ENCODE measurements around the gene KIFC3.

KIFC3 gene

DNA sequence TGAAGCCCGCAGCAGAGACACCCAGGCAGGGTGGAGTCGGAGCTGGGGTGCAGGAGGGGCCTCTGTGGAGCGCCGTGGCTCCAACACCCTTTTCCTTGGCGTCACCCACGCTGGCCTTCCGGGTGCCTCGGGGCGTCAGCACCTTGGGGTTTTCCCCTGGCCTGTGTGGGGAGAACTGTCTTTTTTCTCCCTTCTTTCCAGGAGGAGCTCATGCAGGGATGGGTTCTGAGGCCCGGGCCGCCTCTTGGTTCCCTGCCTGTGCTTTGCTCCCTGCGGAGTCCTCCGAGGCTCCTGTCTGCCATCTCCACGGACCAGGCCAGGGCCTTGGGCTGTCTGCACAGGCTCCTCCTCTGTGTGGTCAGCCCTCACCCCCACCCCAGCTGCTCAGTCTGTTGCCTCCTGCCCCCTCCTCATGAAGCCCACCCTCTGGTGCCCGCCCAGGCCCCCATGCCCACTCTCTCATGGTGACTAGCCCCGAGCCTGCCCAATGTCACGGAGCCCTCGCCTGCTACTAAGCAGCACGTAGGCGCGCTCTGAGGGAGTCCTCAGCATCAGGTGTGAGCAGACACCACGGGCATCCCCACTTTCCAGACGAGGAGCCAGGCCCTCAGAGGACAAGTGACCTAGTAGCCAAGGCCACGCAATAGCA lies 61.7 kb downstream of the KIFC3 start:
- Histone ChIP-seq H3K4me1 (ENCODE audit: insufficient read depth, low read length) (peaks cover 5% of the 10 kb centered on the region; the same call in 1 of the 2 replicates), H3K9me3 (ENCODE audit: insufficient read depth, low read depth, low read length) (no peaks in the 10 kb centered on the region), H3K4me3 (ENCODE audit: low read length) (no peak overlapping the region), H3K9ac (ENCODE audit: low read depth, low read length) (no peak overlapping the region), H3K27me3 (ENCODE audit: insufficient read depth, low read length) (no peaks in the 10 kb centered on the region), H3K27ac (ENCODE audit: low read depth, low read length) (no peak overlapping the region), H3K36me3 (ENCODE audit: insufficient read depth, low read length) (peaks cover 24% of the 10 kb centered on the region; the same call in 1 of the 2 replicates)
- WGBS = 92% methylated on average over 24 of the region's 24 CpGs

DNA sequence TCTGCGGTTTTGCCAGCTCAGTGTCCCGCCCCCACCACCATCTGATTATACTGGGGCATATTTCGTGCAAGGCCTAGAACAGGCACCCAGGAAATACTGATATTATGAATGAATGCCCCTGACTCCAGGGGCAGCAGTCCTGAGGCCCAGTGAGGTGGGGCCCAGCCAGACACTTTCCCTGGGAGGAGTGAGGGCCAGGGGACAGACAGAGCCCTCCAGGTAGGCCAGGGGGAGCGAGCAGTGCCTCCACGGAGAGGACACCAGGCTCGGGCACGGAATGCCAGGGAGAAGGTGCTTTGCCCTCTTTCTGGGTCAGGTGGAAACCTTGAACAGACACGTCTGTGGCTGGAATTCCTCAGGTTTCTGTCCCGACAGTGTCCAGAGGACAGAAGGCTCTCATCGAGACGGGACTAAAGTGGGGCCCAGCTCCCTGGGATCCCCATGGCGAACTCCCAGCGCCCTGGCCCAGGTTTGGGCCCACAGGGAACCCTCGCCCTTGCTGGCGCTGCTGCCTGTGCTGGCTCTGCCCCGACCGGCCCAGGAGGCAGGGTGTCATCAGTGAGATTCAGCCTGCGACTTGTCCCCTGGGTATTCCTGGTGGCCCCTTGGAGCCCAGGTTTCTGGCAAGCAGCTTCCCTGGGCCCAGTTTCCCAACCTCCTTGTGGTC lies 62.4 kb downstream of the KIFC3 start:
- Histone ChIP-seq H3K36me3 (ENCODE audit: insufficient read depth, low read length) (peaks cover 24% of the 10 kb centered on the region; the same call in 1 of the 2 replicates), H3K27me3 (ENCODE audit: insufficient read depth, low read length) (no peaks in the 10 kb centered on the region), H3K9me3 (ENCODE audit: insufficient read depth, low read depth, low read length) (no peaks in the 10 kb centered on the region), H3K4me3 (ENCODE audit: low read length) (no peak overlapping the region), H3K9ac (ENCODE audit: low read depth, low read length) (no peak overlapping the region), H3K4me1 (ENCODE audit: insufficient read depth, low read length) (peaks cover 5% of the 10 kb centered on the region; the same call in 1 of the 2 replicates), H3K27ac (ENCODE audit: low read depth, low read length) (no peak overlapping the region)
- WGBS = 94% methylated on average over 18 of the region's 18 CpGs

DNA sequence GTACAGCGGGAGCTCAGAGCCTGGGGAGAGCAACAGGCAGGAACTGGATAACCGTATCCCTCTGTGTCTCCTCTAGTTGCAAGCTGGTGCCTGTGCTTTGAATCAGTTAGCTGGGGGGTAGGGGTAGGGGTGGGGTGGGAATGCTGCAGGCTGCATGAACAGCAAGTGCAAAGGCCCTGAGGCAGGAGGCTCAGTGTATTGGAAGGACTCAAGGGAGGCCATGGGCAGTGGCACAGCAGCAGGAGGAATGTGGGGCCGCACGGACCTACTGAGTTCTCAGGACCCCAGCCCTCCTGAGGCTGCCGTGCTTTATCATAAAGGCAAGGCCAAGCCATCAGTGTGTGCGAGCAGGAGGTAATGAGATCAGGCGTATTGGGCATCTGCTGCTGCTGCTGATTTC lies 63.4 kb downstream of the KIFC3 start:
- no peaks in the 10 kb centered on the region for H3K27me3 ChIP-seq (ENCODE audit: insufficient read depth, low read length)
- H3K4me1 ChIP-seq (ENCODE audit: insufficient read depth, low read length) = peaks cover 5% of the 10 kb centered on the region; the same call in 1 of the 2 replicates
- H3K4me3 ChIP-seq (ENCODE audit: low read length) = no peak overlapping the region
- H3K9me3 ChIP-seq (ENCODE audit: insufficient read depth, low read depth, low read length) = no peaks in the 10 kb centered on the region
- WGBS = 94% methylated on average over 7 of the region's 7 CpGs
- no peak overlapping the region for H3K9ac ChIP-seq (ENCODE audit: low read depth, low read length)
- peaks cover 24% of the 10 kb centered on the region; the same call in 1 of the 2 replicates for H3K36me3 ChIP-seq (ENCODE audit: insufficient read depth, low read length)
- no peak overlapping the region for H3K27ac ChIP-seq (ENCODE audit: low read depth, low read length)

DNA sequence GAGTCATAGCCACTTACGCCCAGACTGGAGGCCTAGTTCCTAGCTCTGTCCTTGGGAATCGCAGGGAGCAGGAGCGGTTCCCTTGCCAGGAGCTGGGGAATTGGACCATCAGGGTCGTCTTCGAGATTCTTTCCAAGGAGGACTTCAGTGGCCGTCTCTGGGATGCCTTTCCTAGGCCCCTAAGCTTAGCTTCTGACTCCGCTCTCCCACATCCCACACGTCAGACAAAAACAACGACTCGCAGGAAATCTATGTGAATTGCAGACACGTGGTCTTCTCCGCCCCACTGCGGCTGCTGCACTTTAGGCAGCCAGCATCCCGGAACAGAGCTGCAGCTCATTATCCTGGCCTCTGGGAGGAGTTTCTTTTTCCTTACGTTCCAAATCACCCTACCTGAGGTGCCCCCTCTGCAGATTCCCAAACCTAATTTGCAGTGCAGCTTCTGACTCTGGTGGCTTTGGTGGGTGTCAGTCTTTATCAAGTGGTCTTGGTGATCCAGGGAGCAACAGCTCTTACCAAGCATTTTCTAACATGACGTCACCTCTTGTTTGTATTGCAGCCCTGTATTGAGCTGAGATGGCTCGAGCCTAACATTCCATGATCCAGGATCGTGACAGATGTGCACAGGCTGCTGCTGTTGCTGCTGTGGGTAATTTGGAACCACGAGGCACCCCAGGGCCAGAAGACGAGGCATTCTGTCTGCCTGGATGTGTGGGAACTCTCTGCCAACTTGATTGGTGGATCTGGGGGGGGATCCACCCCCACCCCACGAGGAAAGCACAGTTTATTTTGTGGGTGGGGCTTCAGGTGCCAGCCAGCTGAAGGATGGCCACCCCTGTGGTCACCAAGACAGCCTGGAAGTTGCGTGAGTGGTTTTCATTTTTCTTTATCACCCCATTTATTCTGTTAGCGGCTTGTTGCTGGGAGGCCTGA lies 65.6 kb downstream of the KIFC3 start:
- no peaks in the 10 kb centered on the region for H3K27me3 ChIP-seq (ENCODE audit: insufficient read depth, low read length)
- peak overlapping the region; percentile 86 for H3K4me3 ChIP-seq (ENCODE audit: low read length)
- no peak overlapping the region for H3K27ac ChIP-seq (ENCODE audit: low read depth, low read length)
- WGBS = 34% methylated on average over 22 of the region's 23 CpGs
- peaks cover 17% of the 10 kb centered on the region; the same call in 1 of the 2 replicates for H3K36me3 ChIP-seq (ENCODE audit: insufficient read depth, low read length)
- H3K4me1 ChIP-seq (ENCODE audit: insufficient read depth, low read length) = peaks cover 5% of the 10 kb centered on the region; the same call in 1 of the 2 replicates
- peak overlapping the region; percentile 65 for H3K9ac ChIP-seq (ENCODE audit: low read depth, low read length)
- no peaks in the 10 kb centered on the region for H3K9me3 ChIP-seq (ENCODE audit: insufficient read depth, low read depth, low read length)

DNA sequence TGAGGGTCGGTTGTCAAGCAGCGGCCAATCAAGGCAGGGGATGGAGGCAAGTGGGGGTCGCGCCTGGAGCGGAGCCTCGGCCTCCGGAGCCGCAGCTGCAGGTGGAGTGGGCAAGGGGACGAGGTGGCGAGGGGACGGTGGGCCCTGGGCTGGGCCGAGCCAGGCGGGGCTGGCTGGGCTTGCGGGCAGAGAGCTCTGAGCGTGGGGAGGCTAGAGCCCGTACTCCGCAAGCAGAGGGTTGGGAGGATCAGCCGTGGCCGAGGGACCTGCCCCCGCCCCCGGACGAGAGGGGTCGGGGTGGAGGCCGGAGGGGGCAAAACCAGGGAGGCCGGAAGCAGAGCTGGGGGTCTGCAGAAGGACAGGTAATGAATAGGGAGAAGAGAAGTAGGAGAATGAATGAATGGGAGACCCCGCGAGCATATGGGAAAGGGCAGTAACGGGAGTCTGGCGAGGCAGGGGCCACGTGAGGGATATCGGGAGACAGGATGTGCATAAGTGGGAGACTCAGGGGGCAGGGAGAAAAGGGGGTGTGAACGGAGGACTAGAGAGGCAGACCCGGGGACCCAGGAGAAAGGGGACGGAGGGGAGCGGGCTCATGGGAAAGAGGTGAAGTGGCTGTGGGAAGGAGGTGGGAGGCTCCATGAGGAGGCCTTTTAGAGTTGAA lies 66.4 kb downstream of the KIFC3 start, which contains the start of gene KATNB1:
KATNB1 (plus strand) TSS at position 16 of the 664 bp plus-strand sequence. CDS start 1,474 bp downstream, outside the sequence.
- WGBS = 2% methylated on average over 35 of the region's 35 CpGs
- Histone ChIP-seq H3K27me3 (ENCODE audit: insufficient read depth, low read length) (no peaks in the 10 kb centered on the region), H3K36me3 (ENCODE audit: insufficient read depth, low read length) (peaks cover 10% of the 10 kb centered on the region; the same call in 1 of the 2 replicates), H3K9me3 (ENCODE audit: insufficient read depth, low read depth, low read length) (no peaks in the 10 kb centered on the region), H3K4me1 (ENCODE audit: insufficient read depth, low read length) (peaks cover 5% of the 10 kb centered on the region; the same call in 1 of the 2 replicates), H3K9ac (ENCODE audit: low read depth, low read length) (peak within 1 kb of the TSS; percentile 94), H3K4me3 (ENCODE audit: low read length) (peak within 1 kb of the TSS; percentile 86), H3K27ac (ENCODE audit: low read depth, low read length) (peak within 1 kb of the TSS; percentile 93)

DNA sequence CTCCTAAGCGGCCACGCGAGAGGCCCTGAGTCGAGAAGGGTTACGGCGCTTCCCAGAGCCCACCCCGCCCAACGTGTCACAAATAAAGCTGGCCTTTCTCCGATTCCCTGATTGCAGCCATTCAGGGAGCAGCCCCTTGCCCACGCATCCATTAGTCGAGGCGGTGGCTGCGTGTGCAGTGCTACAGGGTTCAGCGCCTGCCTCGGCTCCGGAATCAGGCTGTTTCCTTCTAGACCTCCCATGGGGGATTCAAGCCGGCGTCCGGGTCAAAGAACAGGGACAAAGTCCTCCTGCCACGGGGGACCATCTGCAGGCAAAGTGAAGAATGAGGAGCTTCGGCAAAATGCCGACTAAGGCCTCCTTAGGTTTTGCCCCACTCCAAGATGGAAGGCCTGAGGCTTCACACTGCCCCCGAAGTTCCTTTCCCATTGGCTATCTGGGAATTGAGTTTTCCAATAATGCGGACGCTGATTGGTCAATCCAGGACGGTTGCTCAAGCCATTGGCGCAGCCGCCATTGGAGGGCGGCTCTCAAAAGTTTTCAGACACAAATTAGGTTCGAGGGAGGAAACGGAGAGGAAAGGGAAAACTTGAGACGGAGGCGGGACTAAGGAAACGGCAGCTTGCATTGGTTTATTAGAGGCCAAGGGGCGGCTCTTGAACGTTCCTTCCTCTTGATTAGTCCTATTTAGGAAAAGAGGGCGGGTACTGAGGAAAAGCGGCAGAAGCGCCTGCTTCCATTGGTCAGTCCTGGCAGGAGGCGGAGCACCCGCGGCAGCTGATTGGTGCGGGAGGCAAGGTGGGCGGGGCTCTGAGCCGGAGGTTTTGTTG lies 67.2 kb downstream of the KIFC3 start:
- H3K27ac ChIP-seq (ENCODE audit: low read depth, low read length) = peak overlapping the region; percentile 93
- peak overlapping the region; percentile 94 for H3K9ac ChIP-seq (ENCODE audit: low read depth, low read length)
- H3K27me3 ChIP-seq (ENCODE audit: insufficient read depth, low read length) = no peaks in the 10 kb centered on the region
- 2% methylated on average over 45 of the region's 45 CpGs for WGBS
- no peaks in the 10 kb centered on the region for H3K9me3 ChIP-seq (ENCODE audit: insufficient read depth, low read depth, low read length)
- H3K4me3 ChIP-seq (ENCODE audit: low read length) = peak overlapping the region; percentile 86
- peaks cover 5% of the 10 kb centered on the region; the same call in 1 of the 2 replicates for H3K4me1 ChIP-seq (ENCODE audit: insufficient read depth, low read length)
- H3K36me3 ChIP-seq (ENCODE audit: insufficient read depth, low read length) = peaks cover 9% of the 10 kb centered on the region; the same call in 1 of the 2 replicates

DNA sequence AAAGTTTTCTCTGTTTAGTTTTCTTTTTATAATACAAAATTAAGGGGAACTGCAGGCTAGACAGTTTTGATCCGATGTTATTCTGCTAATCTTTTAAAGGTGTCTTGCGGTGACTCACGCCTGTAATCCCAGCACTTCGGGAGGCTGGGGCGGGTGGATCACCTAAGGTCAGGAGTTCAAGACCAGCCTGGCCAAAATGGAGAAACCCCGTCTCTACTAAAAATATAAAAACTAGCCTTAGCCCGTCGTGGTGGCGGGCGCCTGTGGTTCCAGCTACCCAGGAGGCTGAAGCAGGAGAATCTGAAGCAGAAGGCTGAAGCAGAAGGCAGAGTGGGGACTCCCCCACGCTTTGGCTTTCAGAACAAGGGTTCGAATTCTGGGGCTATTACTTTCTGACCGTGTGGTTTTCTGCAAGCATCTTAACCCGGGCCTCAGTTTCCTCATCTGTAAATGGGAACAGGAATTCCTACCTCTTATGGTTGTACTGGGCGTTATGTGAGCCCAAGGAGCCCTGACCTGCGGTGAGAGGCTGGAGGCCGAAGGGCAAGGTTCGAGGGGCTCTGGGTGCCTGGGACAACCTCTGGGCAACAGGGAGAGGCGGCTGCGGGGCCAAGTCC lies 67.9 kb downstream of the KIFC3 start:
- H3K9ac ChIP-seq (ENCODE audit: low read depth, low read length) = peak overlapping the region; percentile 94

DNA sequence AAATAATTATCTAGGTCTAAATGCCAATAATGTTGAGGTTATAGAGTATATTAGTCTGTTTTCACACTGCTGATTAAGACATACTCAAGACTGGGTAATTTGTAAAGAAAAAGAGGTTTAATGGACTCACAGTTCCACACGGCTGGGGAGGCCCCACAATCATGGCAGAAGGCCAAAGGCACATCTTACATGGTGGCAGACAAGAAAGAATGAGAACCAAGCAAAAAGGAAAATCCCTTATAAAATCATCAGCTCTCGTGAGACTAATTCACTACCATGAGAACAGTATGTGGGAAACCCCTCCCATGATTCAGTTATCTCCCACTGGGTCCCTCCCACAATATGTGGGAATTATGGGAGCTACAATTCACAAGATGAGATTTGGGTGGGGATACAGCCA lies 69.6 kb downstream of the KIFC3 start:
- peaks cover 7% of the 10 kb centered on the region; the same call in 1 of the 2 replicates for H3K36me3 ChIP-seq (ENCODE audit: insufficient read depth, low read length)
- WGBS = 96% methylated on average over 2 of the region's 2 CpGs
- H3K9ac ChIP-seq (ENCODE audit: low read depth, low read length) = no peak overlapping the region
- H3K27ac ChIP-seq (ENCODE audit: low read depth, low read length) = no peak overlapping the region
- no peaks in the 10 kb centered on the region for H3K9me3 ChIP-seq (ENCODE audit: insufficient read depth, low read depth, low read length)
- peaks cover 5% of the 10 kb centered on the region; the same call in 1 of the 2 replicates for H3K4me1 ChIP-seq (ENCODE audit: insufficient read depth, low read length)
- H3K27me3 ChIP-seq (ENCODE audit: insufficient read depth, low read length) = no peaks in the 10 kb centered on the region
- H3K4me3 ChIP-seq (ENCODE audit: low read length) = no peak overlapping the region

More for the DNA sequence above, 67.9 kb downstream of the KIFC3 start:
- Histone ChIP-seq H3K9me3 (ENCODE audit: insufficient read depth, low read depth, low read length) (no peaks in the 10 kb centered on the region), H3K36me3 (ENCODE audit: insufficient read depth, low read length) (peaks cover 9% of the 10 kb centered on the region; the same call in 1 of the 2 replicates), H3K4me3 (ENCODE audit: low read length) (peak overlapping the region; percentile 86), H3K4me1 (ENCODE audit: insufficient read depth, low read length) (peaks cover 5% of the 10 kb centered on the region; the same call in 1 of the 2 replicates), H3K27ac (ENCODE audit: low read depth, low read length) (peak overlapping the region; percentile 93), H3K27me3 (ENCODE audit: insufficient read depth, low read length) (no peaks in the 10 kb centered on the region)
- WGBS = 68% methylated on average over 20 of the region's 20 CpGs

DNA sequence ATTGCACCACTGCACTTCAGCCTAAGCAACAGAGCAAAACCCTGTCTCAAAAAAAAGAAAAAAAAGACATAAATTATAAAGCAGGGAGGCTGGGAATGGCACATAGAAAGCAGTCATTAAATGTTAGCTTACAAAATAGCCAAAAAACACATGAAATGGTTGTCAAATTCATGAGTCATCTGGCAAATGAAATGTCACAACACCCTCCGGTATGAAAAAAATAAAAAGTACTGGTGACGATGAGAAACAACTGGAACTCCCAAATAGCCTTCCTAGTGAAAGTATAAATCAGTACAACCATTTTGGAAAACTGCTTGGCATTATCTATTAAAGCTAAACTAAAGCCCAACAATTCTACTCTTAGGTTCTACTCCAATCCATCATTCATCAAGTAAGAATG lies 70.3 kb downstream of the KIFC3 start:
- H3K4me1 ChIP-seq (ENCODE audit: insufficient read depth, low read length) = peaks cover 5% of the 10 kb centered on the region; the same call in 1 of the 2 replicates
- H3K4me3 ChIP-seq (ENCODE audit: low read length) = no peak overlapping the region
- 100% methylated on average over 2 of the region's 2 CpGs for WGBS
- no peaks in the 10 kb centered on the region for H3K27me3 ChIP-seq (ENCODE audit: insufficient read depth, low read length)
- H3K36me3 ChIP-seq (ENCODE audit: insufficient read depth, low read length) = 0 out of 2 replicates have a peak, but pooled peaks cover under 1% of the 10 kb centered on the region
- H3K9ac ChIP-seq (ENCODE audit: low read depth, low read length) = no peak overlapping the region
- no peak overlapping the region for H3K27ac ChIP-seq (ENCODE audit: low read depth, low read length)
- H3K9me3 ChIP-seq (ENCODE audit: insufficient read depth, low read depth, low read length) = no peaks in the 10 kb centered on the region

All from HUES64 (cell line).